Activated naive CD8-positive, alpha-beta T cell (primary cell): ENCODE data around the gene PCDHGB3.
A peak's percentile ranks its signal among the peaks of the same experiment; 100 is the strongest.

ENCODE experiments used
- H3K27ac Mint-ChIP-seq: one replicate; pipeline ENCODE4 v1.8.0; 2021; ENCODE audit warnings: mixed read lengths
- H3K27me3 Mint-ChIP-seq: one replicate; pipeline ENCODE4 v1.8.0; 2021; ENCODE audit warnings: mixed read lengths
- H3K36me3 Mint-ChIP-seq: one replicate; pipeline ENCODE4 v1.8.0; 2021; ENCODE audit warnings: mixed read lengths
- H3K4me1 Mint-ChIP-seq: one replicate; pipeline ENCODE4 v1.8.0; 2021; ENCODE audit warnings: low read depth, mixed read lengths
- H3K4me3 Mint-ChIP-seq: one replicate; pipeline ENCODE4 v1.8.0; 2021; ENCODE audit warnings: mild to moderate bottlenecking, mixed read lengths
- H3K9me3 Mint-ChIP-seq: one replicate; pipeline ENCODE4 v1.8.0; 2021; ENCODE audit warnings: low read depth, mixed read lengths

The PCDHGB3 gene

DNA sequence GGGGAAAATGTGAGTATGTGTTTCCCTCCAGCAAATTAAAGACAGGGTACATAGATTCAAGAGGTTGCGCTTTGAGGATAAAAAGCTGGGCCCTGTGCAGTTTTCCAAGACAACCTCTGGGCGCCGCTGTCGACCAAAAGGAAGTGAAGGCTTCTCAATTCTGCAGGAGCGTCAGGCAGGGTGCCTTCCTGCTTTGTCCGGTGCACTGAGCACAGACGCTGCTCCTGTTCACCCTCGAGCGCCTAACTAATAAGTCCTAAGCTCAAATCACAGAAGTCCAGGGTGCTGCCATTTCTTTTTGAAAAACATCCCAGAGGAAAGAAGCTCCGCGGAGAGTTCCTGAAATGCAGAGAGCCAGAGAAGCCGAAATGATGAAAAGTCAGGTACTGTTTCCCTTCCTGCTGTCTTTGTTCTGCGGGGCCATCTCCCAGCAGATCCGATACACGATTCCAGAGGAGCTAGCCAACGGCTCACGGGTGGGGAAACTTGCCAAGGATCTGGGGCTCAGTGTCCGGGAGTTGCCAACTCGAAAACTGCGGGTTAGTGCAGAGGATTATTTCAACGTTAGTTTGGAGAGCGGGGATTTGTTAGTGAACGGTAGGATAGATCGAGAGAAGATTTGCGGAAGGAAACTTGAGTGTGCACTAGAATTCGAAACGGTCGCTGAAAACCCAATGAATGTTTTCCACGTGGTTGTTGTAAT is 20.0 kb upstream of the PCDHGB3 start, which contains the start of gene PCDHGB1:
PCDHGB1 (plus strand) TSS at position 183 of the 703 bp plus-strand sequence; CDS start at position 345, 162 bp downstream.
- no peaks in the 10 kb centered on the region for H3K4me1 Mint-ChIP-seq
- no peak within 1 kb of the TSS for H3K27ac Mint-ChIP-seq
- peaks cover 59% of the 10 kb centered on the region for H3K27me3 Mint-ChIP-seq
- no peaks in the 10 kb centered on the region for H3K9me3 Mint-ChIP-seq
- H3K4me3 Mint-ChIP-seq, result peak within 1 kb of the TSS; percentile 35
- H3K36me3 Mint-ChIP-seq, result peaks cover 12% of the 10 kb centered on the region

DNA sequence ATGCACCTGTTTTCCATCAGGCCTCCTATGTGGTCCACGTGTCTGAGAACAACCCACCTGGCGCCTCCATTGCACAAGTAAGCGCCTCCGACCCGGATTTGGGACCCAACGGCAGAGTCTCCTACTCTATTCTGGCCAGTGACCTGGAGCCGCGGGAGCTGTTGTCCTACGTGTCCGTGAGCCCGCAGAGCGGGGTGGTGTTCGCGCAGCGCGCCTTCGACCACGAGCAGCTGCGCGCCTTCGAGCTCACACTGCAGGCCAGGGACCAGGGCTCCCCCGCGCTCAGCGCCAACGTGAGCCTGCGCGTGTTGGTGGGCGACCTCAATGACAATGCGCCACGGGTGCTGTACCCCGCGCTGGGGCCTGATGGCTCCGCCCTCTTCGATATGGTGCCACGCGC is 18.5 kb upstream of the PCDHGB3 start:
- Mint-ChIP-seq H3K4me3 (no peak overlapping the region), H3K27me3 (peaks cover 57% of the 10 kb centered on the region), H3K9me3 (peaks cover 5% of the 10 kb centered on the region), H3K36me3 (peaks cover 10% of the 10 kb centered on the region), H3K27ac (no peak overlapping the region), H3K4me1 (no peaks in the 10 kb centered on the region)

DNA sequence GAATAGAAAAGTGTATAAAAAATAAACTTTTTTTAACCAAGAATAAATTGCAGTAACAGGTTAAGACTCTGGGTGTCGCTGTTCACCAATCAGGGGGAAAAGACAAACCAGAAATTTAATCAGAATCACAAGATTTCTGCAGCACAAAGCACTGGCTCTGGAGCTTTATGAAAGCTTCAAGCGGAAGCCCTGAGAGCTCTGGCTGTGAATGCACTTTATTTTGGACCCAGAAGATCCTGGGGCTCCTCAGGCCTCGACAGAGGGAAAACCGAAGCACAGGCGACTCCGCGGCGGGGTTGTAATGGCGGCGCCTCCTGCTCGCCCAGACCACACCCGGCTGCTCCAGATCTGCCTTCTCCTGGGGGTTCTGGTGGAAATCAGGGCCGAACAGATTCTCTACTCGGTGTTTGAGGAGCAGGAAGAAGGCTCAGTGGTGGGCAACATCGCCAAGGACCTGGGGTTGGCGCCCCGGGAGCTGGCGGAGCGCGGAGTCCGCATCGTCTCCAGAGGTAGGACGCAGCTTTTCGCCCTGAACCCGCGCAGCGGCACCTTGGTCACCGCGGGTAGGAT is 15.1 kb upstream of the PCDHGB3 start, which contains the start of gene PCDHGA4:
PCDHGA4 (plus strand) TSS at position 122 of the 570 bp plus-strand sequence; CDS start at position 209, 87 bp downstream.
- Mint-ChIP-seq H3K27ac (no peak within 1 kb of the TSS), H3K9me3 (peaks cover 9% of the 10 kb centered on the region), H3K4me1 (peaks cover 1% of the 10 kb centered on the region), H3K27me3 (peaks cover 53% of the 10 kb centered on the region), H3K36me3 (peaks cover 15% of the 10 kb centered on the region), H3K4me3 (peak within 1 kb of the TSS; percentile 9)

DNA sequence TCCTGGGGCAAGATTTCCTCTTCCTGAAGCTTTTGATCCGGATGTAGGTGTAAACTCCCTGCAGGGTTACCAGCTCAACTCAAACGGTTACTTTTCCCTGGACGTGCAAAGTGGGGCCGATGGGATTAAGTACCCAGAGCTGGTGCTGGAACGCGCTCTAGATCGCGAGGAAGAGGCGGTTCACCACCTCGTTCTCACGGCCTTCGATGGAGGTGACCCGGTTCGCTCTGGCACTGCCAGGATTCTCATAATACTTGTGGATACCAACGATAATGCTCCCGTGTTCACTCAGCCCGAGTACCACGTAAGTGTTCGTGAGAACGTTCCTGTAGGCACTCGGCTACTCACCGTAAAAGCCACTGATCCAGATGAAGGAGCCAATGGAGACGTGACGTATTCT is 14.4 kb upstream of the PCDHGB3 start:
- Mint-ChIP-seq H3K27me3 (peaks cover 52% of the 10 kb centered on the region), H3K27ac (no peak overlapping the region), H3K4me3 (peak overlapping the region; percentile 9), H3K4me1 (peaks cover 1% of the 10 kb centered on the region), H3K9me3 (peaks cover 9% of the 10 kb centered on the region), H3K36me3 (peaks cover 13% of the 10 kb centered on the region)

DNA sequence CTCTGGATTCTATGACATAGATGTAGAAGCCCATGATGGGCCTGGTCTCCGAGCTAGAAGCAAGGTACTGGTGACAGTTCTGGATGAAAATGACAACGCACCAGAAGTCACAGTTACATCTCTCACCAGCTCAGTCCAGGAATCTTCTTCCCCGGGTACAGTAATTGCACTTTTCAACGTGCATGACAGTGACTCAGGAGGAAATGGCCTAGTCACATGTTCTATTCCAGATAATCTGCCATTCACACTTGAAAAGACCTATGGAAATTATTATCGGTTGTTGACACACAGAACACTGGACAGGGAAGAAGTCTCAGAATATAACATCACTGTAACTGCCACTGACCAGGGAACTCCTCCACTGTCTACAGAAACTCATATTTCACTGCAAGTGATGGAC is 13.9 kb upstream of the PCDHGB3 start:
- peak overlapping the region; percentile 9 for H3K4me3 Mint-ChIP-seq

DNA sequence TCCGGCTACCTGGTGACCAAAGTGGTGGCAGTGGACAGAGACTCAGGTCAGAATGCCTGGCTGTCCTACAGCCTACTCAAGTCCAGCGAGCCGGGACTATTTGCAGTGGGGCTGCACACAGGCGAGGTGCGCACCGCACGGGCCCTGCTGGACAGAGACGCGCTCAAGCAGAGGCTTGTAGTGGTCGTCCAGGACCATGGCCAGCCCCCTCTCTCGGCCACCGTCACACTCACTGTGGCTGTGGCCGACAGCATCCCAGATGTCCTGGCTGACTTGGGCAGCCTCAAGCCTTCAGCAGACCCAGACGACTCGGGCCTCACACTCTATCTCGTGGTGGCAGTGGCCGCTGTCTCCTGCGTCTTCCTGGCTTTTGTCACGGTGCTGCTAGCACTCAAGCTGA is 13.1 kb upstream of the PCDHGB3 start:
- Mint-ChIP-seq H3K36me3 (peaks cover 16% of the 10 kb centered on the region), H3K4me3 (no peak overlapping the region), H3K4me1 (peaks cover 1% of the 10 kb centered on the region), H3K27ac (no peak overlapping the region), H3K9me3 (peaks cover 9% of the 10 kb centered on the region), H3K27me3 (peaks cover 54% of the 10 kb centered on the region)

More for the DNA sequence above, 13.9 kb upstream of the PCDHGB3 start:
- peaks cover 1% of the 10 kb centered on the region for H3K4me1 Mint-ChIP-seq
- peaks cover 52% of the 10 kb centered on the region for H3K27me3 Mint-ChIP-seq
- H3K9me3 Mint-ChIP-seq, result peaks cover 9% of the 10 kb centered on the region
- H3K27ac Mint-ChIP-seq, result no peak overlapping the region
- peaks cover 16% of the 10 kb centered on the region for H3K36me3 Mint-ChIP-seq

DNA sequence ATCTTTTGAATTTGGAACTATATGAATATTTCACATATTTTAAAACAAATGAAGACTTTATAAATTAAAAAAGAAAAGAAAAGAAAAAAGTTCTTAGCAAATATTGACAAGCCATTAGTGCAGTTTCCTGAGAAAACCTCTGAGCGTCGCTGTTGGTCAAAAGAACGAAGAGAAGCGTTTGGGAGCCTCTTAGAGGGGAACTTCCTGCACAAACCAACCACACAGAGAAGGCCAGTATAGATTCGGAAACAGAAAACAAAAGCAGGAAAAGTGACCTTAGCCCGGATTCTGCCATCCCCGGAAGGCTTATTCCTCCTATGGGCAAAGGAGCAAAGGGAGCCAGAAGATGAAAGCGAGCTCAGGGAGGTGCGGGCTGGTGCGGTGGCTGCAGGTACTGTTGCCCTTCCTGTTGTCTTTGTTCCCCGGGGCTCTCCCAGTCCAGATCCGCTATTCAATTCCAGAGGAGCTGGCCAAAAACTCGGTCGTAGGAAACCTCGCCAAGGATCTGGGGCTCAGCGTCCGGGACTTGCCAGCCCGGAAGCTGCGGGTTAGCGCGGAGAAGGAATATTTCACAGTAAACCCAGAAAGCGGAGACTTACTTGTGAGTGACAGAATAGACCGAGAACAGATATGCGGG is 10.1 kb upstream of the PCDHGB3 start, which contains the start of gene PCDHGB2:
PCDHGB2 (plus strand) TSS at position 205 of the 637 bp plus-strand sequence; CDS start at position 347, 142 bp downstream.
- Mint-ChIP-seq H3K9me3 (peaks cover 14% of the 10 kb centered on the region), H3K4me3 (peak within 1 kb of the TSS; percentile 91), H3K27me3 (peaks cover 61% of the 10 kb centered on the region), H3K27ac (no peak within 1 kb of the TSS), H3K4me1 (peaks cover 3% of the 10 kb centered on the region), H3K36me3 (peaks cover 27% of the 10 kb centered on the region)

DNA sequence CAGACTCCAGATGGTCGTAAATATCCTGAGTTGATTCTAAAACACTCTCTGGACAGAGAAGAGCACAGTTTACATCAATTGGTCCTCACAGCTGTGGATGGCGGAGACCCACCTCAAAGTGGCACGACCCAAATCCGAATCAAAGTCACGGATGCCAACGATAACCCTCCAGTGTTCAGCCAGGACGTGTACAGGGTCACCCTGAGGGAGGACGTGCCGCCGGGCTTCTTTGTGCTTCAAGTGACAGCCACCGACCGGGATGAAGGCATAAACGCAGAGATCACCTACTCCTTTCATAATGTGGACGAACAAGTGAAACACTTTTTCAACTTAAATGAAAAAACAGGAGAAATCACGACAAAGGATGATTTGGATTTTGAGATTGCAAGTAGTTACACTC is 9.4 kb upstream of the PCDHGB3 start:
- H3K36me3 Mint-ChIP-seq, result peaks cover 31% of the 10 kb centered on the region
- peaks cover 3% of the 10 kb centered on the region for H3K4me1 Mint-ChIP-seq
- H3K27ac Mint-ChIP-seq, result no peak overlapping the region
- H3K9me3 Mint-ChIP-seq, result peaks cover 19% of the 10 kb centered on the region
- peaks cover 69% of the 10 kb centered on the region for H3K27me3 Mint-ChIP-seq
- peak overlapping the region; percentile 4 for H3K4me3 Mint-ChIP-seq

DNA sequence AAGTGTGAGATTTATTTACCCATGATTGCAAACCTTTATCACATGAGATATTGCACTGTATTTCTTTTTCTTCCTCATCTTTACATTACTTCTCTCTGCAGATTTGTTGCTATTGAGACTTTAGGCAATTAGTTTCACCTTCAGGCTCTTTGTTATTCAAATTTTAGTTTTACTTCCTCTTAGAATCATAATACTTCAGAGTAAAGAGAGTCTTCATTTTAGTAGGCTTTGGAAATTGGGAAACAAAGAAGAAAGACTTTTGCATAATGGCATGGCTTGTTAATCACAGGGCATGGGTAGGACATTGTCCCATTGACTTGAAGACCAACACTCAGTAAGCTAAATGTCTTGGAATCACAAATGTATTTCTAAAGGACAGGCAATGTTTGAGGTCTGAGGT is 7.3 kb upstream of the PCDHGB3 start:
- Mint-ChIP-seq H3K27me3 (peaks cover 67% of the 10 kb centered on the region), H3K4me3 (no peak overlapping the region), H3K27ac (no peak overlapping the region), H3K9me3 (peaks cover 14% of the 10 kb centered on the region), H3K4me1 (peaks cover 3% of the 10 kb centered on the region), H3K36me3 (peaks cover 34% of the 10 kb centered on the region)

DNA sequence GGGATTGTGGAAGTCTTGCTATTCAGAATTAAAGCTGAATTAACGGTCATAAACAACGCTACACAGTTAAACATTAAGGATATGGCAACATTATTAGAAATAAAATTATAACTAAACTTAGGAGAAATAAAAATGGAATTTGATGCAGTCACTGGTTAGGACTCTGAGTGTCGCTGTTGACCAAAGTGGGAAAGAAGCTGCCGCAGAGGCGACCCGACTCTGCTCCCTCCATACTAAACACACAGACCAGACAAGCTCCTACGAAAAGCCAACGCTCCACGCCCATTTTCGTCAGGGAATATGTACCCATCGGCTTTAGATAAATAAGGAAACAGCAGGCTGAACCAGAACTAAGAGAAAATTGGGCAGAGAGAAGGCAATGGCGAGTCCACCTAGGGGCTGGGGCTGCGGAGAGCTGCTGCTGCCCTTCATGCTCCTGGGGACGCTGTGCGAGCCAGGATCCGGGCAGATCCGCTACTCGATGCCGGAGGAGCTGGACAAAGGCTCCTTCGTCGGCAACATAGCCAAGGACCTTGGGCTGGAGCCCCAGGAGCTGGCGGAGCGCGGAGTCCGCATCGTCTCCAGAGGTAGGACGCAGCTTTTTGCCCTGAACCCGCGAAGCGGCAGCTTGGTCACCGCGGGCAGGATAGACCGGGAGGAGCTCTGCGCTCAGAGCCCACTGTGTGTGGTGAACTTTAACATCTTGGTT is 5.9 kb upstream of the PCDHGB3 start, which contains the start of gene PCDHGA5:
PCDHGA5 (plus strand) TSS at position 211 of the 709 bp plus-strand sequence; CDS start at position 380, 169 bp downstream.
- Mint-ChIP-seq H3K36me3 (peaks cover 29% of the 10 kb centered on the region), H3K9me3 (peaks cover 10% of the 10 kb centered on the region), H3K27me3 (peaks cover 68% of the 10 kb centered on the region), H3K4me1 (peaks cover 3% of the 10 kb centered on the region), H3K27ac (peak within 1 kb of the TSS; percentile 22), H3K4me3 (no peak within 1 kb of the TSS)

DNA sequence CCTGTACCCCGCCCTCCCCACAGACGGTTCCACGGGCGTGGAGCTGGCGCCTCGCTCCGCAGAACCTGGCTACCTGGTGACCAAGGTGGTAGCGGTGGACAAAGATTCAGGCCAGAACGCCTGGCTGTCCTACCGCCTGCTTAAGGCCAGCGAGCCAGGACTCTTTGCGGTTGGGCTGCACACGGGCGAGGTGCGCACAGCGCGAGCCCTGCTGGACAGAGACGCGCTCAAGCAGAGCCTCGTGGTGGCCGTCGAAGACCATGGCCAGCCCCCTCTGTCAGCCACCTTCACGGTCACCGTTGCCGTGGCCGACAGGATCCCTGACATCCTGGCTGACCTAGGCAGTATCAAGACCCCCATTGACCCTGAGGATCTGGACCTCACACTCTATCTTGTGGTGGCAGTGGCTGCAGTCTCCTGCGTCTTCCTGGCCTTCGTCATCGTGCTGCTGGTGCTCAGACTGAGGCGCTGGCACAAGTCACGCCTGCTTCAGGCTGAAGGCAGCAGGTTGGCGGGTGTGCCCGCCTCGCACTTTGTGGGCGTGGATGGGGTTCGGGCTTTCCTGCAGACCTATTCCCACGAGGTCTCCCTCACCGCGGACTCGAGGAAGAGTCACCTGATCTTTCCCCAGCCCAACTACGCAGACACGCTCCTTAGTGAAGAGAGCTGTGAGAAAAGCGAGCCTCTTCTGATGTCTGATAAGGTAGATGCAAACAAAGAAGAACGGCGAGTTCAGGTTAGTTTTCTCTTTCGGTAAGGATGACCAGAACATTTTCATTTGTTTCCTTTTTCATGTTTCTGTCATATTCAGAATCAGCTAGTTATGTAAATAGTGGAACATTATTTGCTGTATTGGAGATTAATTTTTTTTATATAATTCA is 3.8 kb upstream of the PCDHGB3 start:
- Mint-ChIP-seq H3K4me1 (peaks cover 8% of the 10 kb centered on the region), H3K9me3 (peaks cover 10% of the 10 kb centered on the region), H3K36me3 (peaks cover 23% of the 10 kb centered on the region), H3K27me3 (peaks cover 67% of the 10 kb centered on the region), H3K27ac (no peak overlapping the region), H3K4me3 (no peak overlapping the region)

DNA sequence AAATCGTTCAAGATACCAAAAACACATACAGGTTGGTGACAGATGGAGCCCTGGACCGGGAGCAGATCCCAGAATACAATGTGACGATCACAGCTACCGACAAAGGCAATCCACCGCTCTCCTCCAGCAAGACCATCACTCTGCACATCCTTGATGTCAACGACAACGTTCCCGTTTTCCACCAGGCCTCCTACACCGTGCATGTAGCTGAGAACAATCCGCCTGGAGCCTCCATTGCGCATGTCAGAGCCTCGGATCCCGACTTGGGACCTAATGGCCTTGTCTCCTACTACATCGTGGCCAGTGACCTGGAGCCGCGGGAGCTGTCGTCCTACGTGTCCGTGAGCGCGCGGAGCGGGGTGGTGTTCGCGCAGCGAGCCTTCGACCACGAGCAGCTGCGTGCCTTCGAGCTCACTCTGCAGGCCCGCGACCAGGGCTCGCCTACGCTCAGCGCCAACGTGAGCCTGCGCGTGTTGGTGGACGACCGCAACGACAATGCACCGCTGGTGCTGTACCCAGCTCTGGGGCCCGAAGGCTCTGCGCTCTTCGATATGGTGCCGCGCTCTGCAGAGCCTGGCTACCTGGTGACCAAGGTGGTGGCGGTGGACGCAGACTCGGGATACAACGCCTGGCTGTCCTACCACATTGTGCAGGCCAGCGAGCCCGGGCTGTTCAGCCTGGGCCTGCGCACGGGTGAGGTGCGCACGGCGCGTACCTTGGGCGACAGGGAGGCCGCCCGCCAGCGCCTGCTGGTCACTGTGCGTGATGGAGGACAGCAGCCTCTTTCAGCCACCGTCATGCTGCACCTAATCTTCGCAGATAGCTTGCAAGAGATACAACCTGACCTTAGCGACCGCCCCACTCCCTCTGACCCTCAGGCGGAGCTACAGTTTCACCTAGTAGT is 1.8 kb downstream of the PCDHGB3 start:
- Mint-ChIP-seq H3K9me3 (peaks cover 3% of the 10 kb centered on the region), H3K27ac (no peak overlapping the region), H3K36me3 (peaks cover 11% of the 10 kb centered on the region), H3K4me3 (no peak overlapping the region), H3K27me3 (peaks cover 55% of the 10 kb centered on the region), H3K4me1 (peaks cover 9% of the 10 kb centered on the region)

DNA sequence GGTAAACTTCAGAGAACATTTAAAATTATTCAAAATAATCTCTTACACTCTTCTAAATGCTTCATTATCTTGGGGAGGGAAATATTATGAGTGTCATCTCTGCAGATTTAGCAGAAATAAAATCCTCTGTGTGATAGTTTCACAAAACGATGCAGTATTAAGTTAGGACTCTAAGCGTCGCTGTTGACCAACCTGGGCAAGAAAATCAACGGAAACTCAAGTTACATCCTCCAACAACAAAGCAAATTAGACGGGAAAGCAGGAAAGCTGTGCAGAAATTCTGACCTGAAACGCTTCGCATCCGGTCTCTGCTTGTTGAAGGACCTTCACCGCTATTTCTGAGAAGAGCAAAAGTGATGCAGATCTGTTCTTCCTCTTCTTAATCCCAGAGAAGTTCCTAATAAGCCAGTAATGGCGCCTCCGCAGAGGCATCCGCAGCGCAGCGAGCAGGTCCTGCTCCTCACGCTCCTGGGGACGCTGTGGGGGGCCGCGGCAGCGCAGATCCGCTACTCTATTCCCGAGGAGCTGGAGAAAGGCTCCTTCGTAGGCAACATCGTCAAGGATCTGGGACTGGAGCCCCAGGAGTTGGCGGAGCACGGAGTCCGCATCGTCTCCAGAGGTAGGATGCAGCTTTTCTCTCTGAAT is 3.8 kb downstream of the PCDHGB3 start, which contains the start of gene PCDHGA6:
PCDHGA6 (plus strand) TSS at position 219 of the 645 bp plus-strand sequence; CDS start at position 412, 193 bp downstream.
- H3K36me3 Mint-ChIP-seq, result peaks cover 10% of the 10 kb centered on the region
- peaks cover 53% of the 10 kb centered on the region for H3K27me3 Mint-ChIP-seq
- peaks cover 9% of the 10 kb centered on the region for H3K4me1 Mint-ChIP-seq
- H3K9me3 Mint-ChIP-seq, result peaks cover 3% of the 10 kb centered on the region
- H3K4me3 Mint-ChIP-seq, result peak within 1 kb of the TSS; percentile 61
- no peak within 1 kb of the TSS for H3K27ac Mint-ChIP-seq
